Measurements from ENCODE around the gene POLR1A.

Gene POLR1A

GRCh38 chr2:86033751-86034692 is 71.7 kb downstream of the POLR1A start:
- H2AFZ ChIP-seq (ENCODE audit: low read depth), result no peak overlapping the region
- H3K4me3 ChIP-seq (IDR thresholded peaks at IDR 0.05; ENCODE audit: insufficient read depth, low read depth, low read length), result no peak overlapping the region
- H3K36me3 ChIP-seq (ENCODE audit: insufficient read depth), result peaks cover 5% of the 10 kb centered on the region; the same call in 1 of the 2 replicates
- 0 out of 2 replicates have a peak overlapping the region, but pooled peaks have one; percentile 95 for H3K4me2 ChIP-seq
- no peaks in the 10 kb centered on the region for H3K79me2 ChIP-seq (ENCODE audit: insufficient read depth, low read depth)
- H4K20me1 ChIP-seq (ENCODE audit: insufficient read depth), result no peaks in the 10 kb centered on the region
- H3K27me3 ChIP-seq (ENCODE audit: insufficient read depth, low read depth), result no peaks in the 10 kb centered on the region
- no peak for TF ChIP-seq CTCF (conservative IDR thresholded peaks at IDR 0.05; ENCODE audit: low read depth, low read length)
- H3K9ac ChIP-seq, result no peak overlapping the region
- H3K27ac ChIP-seq, result peak overlapping the region; percentile 99; the same call in 1 of the 2 replicates
- peaks cover 50% of the 10 kb centered on the region for H3K4me1 ChIP-seq (ENCODE audit: low read depth, poor library complexity, severe bottlenecking)

GRCh38 chr2:86032861-86033595 is 72.7 kb downstream of the POLR1A start:
- no peak overlapping the region for H3K27ac ChIP-seq
- no peak overlapping the region for H3K4me3 ChIP-seq (IDR thresholded peaks at IDR 0.05; ENCODE audit: insufficient read depth, low read depth, low read length)
- H3K79me2 ChIP-seq (ENCODE audit: insufficient read depth, low read depth), result no peaks in the 10 kb centered on the region
- peaks cover 40% of the 10 kb centered on the region for H3K4me1 ChIP-seq (ENCODE audit: low read depth, poor library complexity, severe bottlenecking)
- H3K27me3 ChIP-seq (ENCODE audit: insufficient read depth, low read depth), result no peaks in the 10 kb centered on the region
- no peaks in the 10 kb centered on the region for H4K20me1 ChIP-seq (ENCODE audit: insufficient read depth)
- H3K9ac ChIP-seq, result no peak overlapping the region
- no peak for TF ChIP-seq CTCF (conservative IDR thresholded peaks at IDR 0.05; ENCODE audit: low read depth, low read length)
- H3K36me3 ChIP-seq (ENCODE audit: insufficient read depth), result peaks cover 10% of the 10 kb centered on the region; the same call in 1 of the 2 replicates
- no peak overlapping the region for H3K4me2 ChIP-seq
- no peak overlapping the region for H2AFZ ChIP-seq (ENCODE audit: low read depth)

GRCh38 chr2:86031606-86032005 is 74.1 kb downstream of the POLR1A start:
- no peaks in the 10 kb centered on the region for H3K79me2 ChIP-seq (ENCODE audit: insufficient read depth, low read depth)
- peaks cover 17% of the 10 kb centered on the region; the same call in 1 of the 2 replicates for H3K36me3 ChIP-seq (ENCODE audit: insufficient read depth)
- no peaks in the 10 kb centered on the region for H4K20me1 ChIP-seq (ENCODE audit: insufficient read depth)
- H3K27ac ChIP-seq, result no peak overlapping the region
- H3K9ac ChIP-seq, result no peak overlapping the region
- H3K27me3 ChIP-seq (ENCODE audit: insufficient read depth, low read depth), result no peaks in the 10 kb centered on the region
- peaks cover 25% of the 10 kb centered on the region for H3K4me1 ChIP-seq (ENCODE audit: low read depth, poor library complexity, severe bottlenecking)
- TF ChIP-seq CTCF (conservative IDR thresholded peaks at IDR 0.05; ENCODE audit: low read depth, low read length), result no peak
- H3K4me3 ChIP-seq (IDR thresholded peaks at IDR 0.05; ENCODE audit: insufficient read depth, low read depth, low read length), result no peak overlapping the region
- H2AFZ ChIP-seq (ENCODE audit: low read depth), result no peak overlapping the region
- no peak overlapping the region for H3K4me2 ChIP-seq

- TF ChIP-seq CTCF (conservative IDR thresholded peaks at IDR 0.05; ENCODE audit: low read depth, low read length), result no peak
- Histone ChIP-seq H3K27me3 (ENCODE audit: insufficient read depth, low read depth) (no peaks in the 10 kb centered on the region), H3K27ac (no peak overlapping the region), H3K4me3 (IDR thresholded peaks at IDR 0.05; ENCODE audit: insufficient read depth, low read depth, low read length) (no peak overlapping the region), H4K20me1 (ENCODE audit: insufficient read depth) (no peaks in the 10 kb centered on the region), H3K4me2 (no peak overlapping the region), H3K9ac (no peak overlapping the region), H3K36me3 (ENCODE audit: insufficient read depth) (peaks cover 19% of the 10 kb centered on the region; the same call in 1 of the 2 replicates), H3K4me1 (ENCODE audit: low read depth, poor library complexity, severe bottlenecking) (peaks cover 22% of the 10 kb centered on the region), H3K79me2 (ENCODE audit: insufficient read depth, low read depth) (no peaks in the 10 kb centered on the region), H2AFZ (ENCODE audit: low read depth) (no peak overlapping the region)
These were observed 74.5 kb downstream of the POLR1A start for GRCh38 chr2:86031151-86031550.
